Endometrium (tissue), 2 donors: ENCODE results near the gene PPP1R15B.
"Not testable (repeated sequence)": the region's sequence is repeated elsewhere in the genome, so short reads cannot be mapped to it uniquely, and the experiment has no call there.

Experiments used
- FAIRE-seq: peaks from 2 replicates; lab custom pipeline; 2012; peaks lifted over from hg19 to GRCh38; lab: Jason Lieb, UNC
- donor health status: control.
- donor health status: control.

Gene PPP1R15B

GRCh38 chr1:204443871-204444581 lies 32.4 kb upstream of the PPP1R15B start:
- FAIRE-seq: no peak

GRCh38 chr1:204443260-204443619 lies 31.6 kb upstream of the PPP1R15B start:
- no peak for FAIRE-seq

- FAIRE-seq: no peak
These were observed 31.0 kb upstream of the PPP1R15B start for GRCh38 chr1:204442376-204443259.

- no peak for FAIRE-seq
These were observed 29.9 kb upstream of the PPP1R15B start for GRCh38 chr1:204441558-204441957.

GRCh38 chr1:204439621-204440375 lies 28.2 kb upstream of the PPP1R15B start:
- FAIRE-seq: no peak

- no peak for FAIRE-seq
These were observed 27.0 kb upstream of the PPP1R15B start for GRCh38 chr1:204438628-204439027.

GRCh38 chr1:204437796-204438570 lies 26.4 kb upstream of the PPP1R15B start:
- FAIRE-seq: no peak

- no peak for FAIRE-seq
These were observed 24.3 kb upstream of the PPP1R15B start for GRCh38 chr1:204435872-204436271.

GRCh38 chr1:204435381-204435831 lies 23.8 kb upstream of the PPP1R15B start:
- no peak for FAIRE-seq

- no peak for FAIRE-seq
These were observed 22.6 kb upstream of the PPP1R15B start for GRCh38 chr1:204434116-204434755.

GRCh38 chr1:204432708-204433107 lies 21.1 kb upstream of the PPP1R15B start:
- FAIRE-seq: no peak

- peak; percentile 8 for FAIRE-seq
These were observed 19.9 kb upstream of the PPP1R15B start for GRCh38 chr1:204431310-204432184.

- no peak for FAIRE-seq
These were observed 18.1 kb upstream of the PPP1R15B start for GRCh38 chr1:204429746-204430145.

- no peak for FAIRE-seq
These were observed 15.5 kb upstream of the PPP1R15B start for GRCh38 chr1:204426971-204427701.

GRCh38 chr1:204426474-204426873 lies 14.9 kb upstream of the PPP1R15B start:
- FAIRE-seq: no peak

- FAIRE-seq: no peak
These were observed 14.4 kb upstream of the PPP1R15B start for GRCh38 chr1:204426035-204426436.

GRCh38 chr1:204424621-204425020 lies 13.0 kb upstream of the PPP1R15B start:
- no peak for FAIRE-seq

- not testable (repeated sequence) for FAIRE-seq
These were observed 10.6 kb upstream of the PPP1R15B start for GRCh38 chr1:204422061-204422705.

GRCh38 chr1:204421441-204421840 lies 9.8 kb upstream of the PPP1R15B start:
- no peak for FAIRE-seq
